Heart left ventricle (tissue), 16 donors: ENCODE results near the gene SLC6A11. TPM values are rescaled to one million over a fixed set of nuclear protein-coding genes. Genes with fewer than 3 reads are reported as not detected.

ENCODE experiments used
- ATAC-seq, 4 donors: fragments of 200-7000 bp; cut with Tn5 transposase; one replicate each; pipeline ENCODE4 v1.9.1; 2020 to 2022; ENCODE audit warnings: moderate library complexity in 4 of 4, mild to moderate bottlenecking in 3 of 4, moderate number of reproducible peaks in 1 of 4
- DNase-seq, 5 donors: peaks; one replicate each; pipeline ENCODE4 v3.0.0-alpha.2; 2020
- H3K27ac ChIP-seq, 12 donors: fragments of 200-600 bp; sonication (generic) in 4 of 12; one replicate each; pipeline versions ENCODE4 v1.5.0 to v1.8.0; 2016 to 2022; ENCODE audit warnings: mild to moderate bottlenecking in 2 of 12
- H3K27me3 ChIP-seq, 9 donors: fragments of 200-600 bp; sonication (generic) in 2 of 9; one replicate each; pipeline versions ENCODE4 v1.5.1 to v1.8.0; 2016 to 2022; ENCODE audit warnings: mild to moderate bottlenecking in 3 of 9
- H3K36me3 ChIP-seq, 9 donors: fragments of 200-600 bp; sonication (generic) in 2 of 9; one replicate each; pipeline versions ENCODE4 v1.5.0 to v1.8.0; 2018 to 2022; ENCODE audit warnings: mild to moderate bottlenecking in 2 of 9
- H3K4me1 ChIP-seq, 12 donors: fragments of 200-600 bp; sonication (generic) in 4 of 12; one replicate each; pipeline versions ENCODE4 v1.5.0 to v1.8.0; 2016 to 2022; ENCODE audit warnings: mild to moderate bottlenecking in 3 of 12
- H3K4me3 ChIP-seq, 12 donors: fragments of 200-600 bp; sonication (generic) in 4 of 12; one replicate each; pipeline versions ENCODE4 v1.5.0 to v1.8.0; 2017 to 2022; ENCODE audit warnings: mild to moderate bottlenecking in 9 of 12, moderate library complexity in 4 of 12
- H3K9me3 ChIP-seq, 12 donors: fragments of 200-600 bp; sonication (generic) in 4 of 12; one replicate each; pipeline versions ENCODE4 v1.5.0 to v1.8.0; 2016 to 2022; ENCODE audit warnings: mild to moderate bottlenecking in 1 of 12
- POLR2A ChIP-seq, 2 donors: fragments of 450-650 bp; IDR thresholded peaks; one replicate each; pipeline ENCODE4 v1.6.1; 2017; ENCODE audit warnings: antibody characterized with exemption in 2 of 2, mild to moderate bottlenecking in 2 of 2, moderate library complexity in 2 of 2
- WGBS, 4 donors: extraction: QIAGEN DNeasy Blood & Tissue Kit in 2 of 4; methylation state at CpG; one replicate each; pipeline versions ENCODE4 v1.1.5 to v1.1.7; 2013 to 2018; 5-methylcytosine and 5-hydroxymethylcytosine counted together
- intact Hi-C, 10 donors: fragments of 100-400 bp; cut with DNase I; formaldehyde crosslinking; loops; one replicate each; pipeline versions ENCODE4 v1.11.1 to v1.14.2; 2022
- long read RNA-seq, 3 donors: library from polyadenylated mRNA; unstranded; transcript quantifications; one replicate each; pipeline ENCODE4 v2.0.0, GENCODE V29; 2020 to 2021
- polyA plus RNA-seq, 2 donors: library from polyadenylated mRNA; stranded (reverse); fragments of 200-250 nt; gene quantifications; one replicate each; pipeline ENCODE4 v1.2.3, GENCODE V29; 2013
- total RNA-seq, 9 donors: library from RNA; depleted of rRNA in 2 of 9; stranded (reverse); fragments of >200 nt in 2 of 9; fragmentation: NEBNext Ultra II Directional in 3 of 9; extraction: Animal tissue kit (Norgen Biotek cat#: 25700) in 3 of 9; gene quantifications; one replicate each; pipeline versions ENCODE4 v1.1.0 to v1.2.4, GENCODE V29; 2016 to 2023
- TF ChIP-seq, protein P1 (sequence below), 12 donors: fragments of 200-600 bp; sonication (generic) in 4 of 12; IDR thresholded peaks; one replicate each; pipeline versions ENCODE4 v1.5.0 to v1.8.0; 2018 to 2022; ENCODE audit warnings: antibody characterized with exemption in 12 of 12, mild to moderate bottlenecking in 5 of 12
- donor health status: ischemic (EF 13 %, LVEDD 7.1; RV severe dilation, severe dysfunction).
- donor health status: healthy with polysubstance abuse.
- donor health status: DM: no; HTN: yes; CAD: no.
- donor health status: DM: no; HTN: no; CAD: no.
- donor health status: ischemic (EF 25% LVEDD 6.9; RV normal size, moderate dysfunction).
- donor health status: ischemic (EF 25% LVEDD 5.7; RV mildly dilated, moderate dysfunction).
- donor health status: healthy.
- donor health status: DM: yes; HTN: yes; CAD: no.
- donor health status: ischemic (EF 35%, LVEDD 5.7; RV mildly dilated, moderate dysfunction).
- donor health status: nonischemic (EF 11% LVEDD 7.7; RV severe dilation, severe dysfunction).
- donor health status: DM: yes; HTN: yes; CAD: no.
- donor health status: PGD.
- donor health status: ischemic (EF 29% LVEDD 5.4; RV normal size, mild dysfunction).
- donor health status: nonischemic (EF 23%, LVEDD 6.1; RV moderate dilation, normal function).

SLC6A11 gene
- total RNA-seq (not detected), polyA plus RNA-seq (not detected)
- long read RNA-seq, donor 1: 0 reads
- long read RNA-seq, donor 2, partial matches to known transcripts: 1 of 1 reads
- long read RNA-seq, donor 2, other reads (novel, unspliced or antisense): 0 of 1 reads
- long read RNA-seq, donor 3: 0 reads

- ATAC-seq: peak in 2 of 4 donors; percentile 43 to 68
- Histone ChIP-seq H3K9me3 (no peaks in the 10 kb centered on the region), H3K27me3 (peaks cover 10 to 47% (median 28%) of the 10 kb centered on the region in 9 donors), H3K4me3 (peak within 1 kb of the TSS in 9 of 12 donors; percentile 2 to 45 (median 27)), H3K4me1 (peaks cover 0 to 11% (median 0%) of the 10 kb centered on the region in 12 donors), H3K27ac (no peak within 1 kb of the TSS), H3K36me3 (no peaks in the 10 kb centered on the region)
- intact Hi-C loops: no loop called here
- no peak for TF ChIP-seq POLR2A (IDR thresholded peaks at IDR 0.05)
- no peak for DNase-seq
- WGBS, 4 donors: 5 to 8% (median 5%) methylated on average over 41 to 96 of the region's 96 CpGs
Observed at GRCh38 chr3:10816019-10816862, at the start of gene SLC6A11. Gene SLC6A11 (plus strand): TSS chr3:10816228. CDS start chr3:10816266, 38 bp downstream.

DNA sequence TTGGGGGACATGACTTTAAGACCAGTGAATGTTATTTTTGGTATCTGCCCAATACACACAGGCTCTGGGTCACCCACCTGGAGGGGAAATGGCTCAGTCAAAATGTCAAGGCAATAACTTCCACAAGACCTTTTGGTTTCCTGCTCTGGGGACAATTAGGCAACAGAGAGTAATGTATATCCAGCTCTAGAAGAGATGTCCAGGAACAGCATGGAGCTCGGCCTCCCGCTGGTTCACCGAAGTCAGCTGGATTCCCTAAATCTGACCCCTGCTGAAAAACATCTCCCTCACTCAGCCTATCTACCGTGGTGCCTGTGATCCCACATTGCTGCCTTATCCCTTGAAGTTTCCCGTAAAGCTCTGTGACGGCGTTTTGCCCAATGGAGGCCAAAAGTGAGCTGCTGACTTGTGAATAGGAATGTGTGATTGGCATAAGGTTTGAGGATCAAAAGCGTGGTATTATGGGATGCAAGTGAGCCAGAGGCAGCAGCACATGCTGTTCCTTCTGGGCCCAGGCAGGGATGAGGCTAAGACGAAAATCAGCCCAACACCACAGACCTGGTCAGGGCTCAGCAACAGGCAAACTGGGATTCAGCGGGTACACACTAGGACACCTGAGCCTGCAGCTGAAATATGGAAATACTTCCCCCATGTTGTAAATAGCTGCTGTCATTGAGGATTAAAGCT lies 47.2 kb upstream of the SLC6A11 start:
- Histone ChIP-seq H3K4me1 (no peaks in the 10 kb centered on the region), H3K27ac (no peak overlapping the region), H3K4me3 (no peak overlapping the region), H3K27me3 (peaks cover 0 to 83% (median 10%) of the 10 kb centered on the region in 9 donors), H3K36me3 (no peaks in the 10 kb centered on the region), H3K9me3 (peaks cover 0 to 8% (median 0%) of the 10 kb centered on the region in 12 donors)
- intact Hi-C loops: loop anchor here in 2 of 10 donors (10.0 kb wide), 2 partner anchors 116 to 566 kb away; no protein-coding TSS in a partner anchor
- WGBS, 4 donors: 57 to 64% (median 63%) methylated on average over 10 of the region's 10 CpGs
- DNase-seq (no peak), ATAC-seq (no peak)
- TF ChIP-seq, protein P1, sequence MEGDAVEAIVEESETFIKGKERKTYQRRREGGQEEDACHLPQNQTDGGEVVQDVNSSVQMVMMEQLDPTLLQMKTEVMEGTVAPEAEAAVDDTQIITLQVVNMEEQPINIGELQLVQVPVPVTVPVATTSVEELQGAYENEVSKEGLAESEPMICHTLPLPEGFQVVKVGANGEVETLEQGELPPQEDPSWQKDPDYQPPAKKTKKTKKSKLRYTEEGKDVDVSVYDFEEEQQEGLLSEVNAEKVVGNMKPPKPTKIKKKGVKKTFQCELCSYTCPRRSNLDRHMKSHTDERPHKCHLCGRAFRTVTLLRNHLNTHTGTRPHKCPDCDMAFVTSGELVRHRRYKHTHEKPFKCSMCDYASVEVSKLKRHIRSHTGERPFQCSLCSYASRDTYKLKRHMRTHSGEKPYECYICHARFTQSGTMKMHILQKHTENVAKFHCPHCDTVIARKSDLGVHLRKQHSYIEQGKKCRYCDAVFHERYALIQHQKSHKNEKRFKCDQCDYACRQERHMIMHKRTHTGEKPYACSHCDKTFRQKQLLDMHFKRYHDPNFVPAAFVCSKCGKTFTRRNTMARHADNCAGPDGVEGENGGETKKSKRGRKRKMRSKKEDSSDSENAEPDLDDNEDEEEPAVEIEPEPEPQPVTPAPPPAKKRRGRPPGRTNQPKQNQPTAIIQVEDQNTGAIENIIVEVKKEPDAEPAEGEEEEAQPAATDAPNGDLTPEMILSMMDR (IDR thresholded peaks at IDR 0.05): no peak
- no peak for TF ChIP-seq POLR2A (IDR thresholded peaks at IDR 0.05)

DNA sequence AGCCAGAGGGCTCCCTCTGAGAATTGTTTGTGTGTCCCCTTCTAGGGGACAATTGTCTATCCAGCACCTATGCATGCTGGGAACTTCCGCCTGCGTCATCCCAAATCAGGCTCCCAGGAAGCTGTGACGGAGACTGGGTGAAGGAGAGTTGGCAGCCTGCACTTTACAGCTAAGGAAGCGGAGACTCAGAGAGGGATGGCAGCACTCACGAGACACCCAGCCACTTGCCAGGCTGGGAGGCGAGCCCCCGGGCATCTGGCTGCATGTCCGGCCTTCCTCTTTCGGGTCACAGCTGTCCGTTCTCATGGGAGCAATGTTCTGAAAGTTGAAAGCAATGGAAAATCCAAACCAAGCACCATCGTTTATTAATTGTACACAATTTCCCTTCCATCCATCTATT lies 45.5 kb upstream of the SLC6A11 start:
- WGBS, 4 donors: 70 to 86% (median 78%) methylated on average over 11 of the region's 11 CpGs
- TF ChIP-seq, protein P1 (IDR thresholded peaks at IDR 0.05): no peak
- no peak for TF ChIP-seq POLR2A (IDR thresholded peaks at IDR 0.05)
- ATAC-seq (no peak), DNase-seq (no peak)
- Histone ChIP-seq H3K36me3 (no peaks in the 10 kb centered on the region), H3K27ac (no peak overlapping the region), H3K4me3 (no peak overlapping the region), H3K4me1 (no peaks in the 10 kb centered on the region), H3K27me3 (peaks cover 0 to 69% (median 5%) of the 10 kb centered on the region in 9 donors), H3K9me3 (peaks cover 0 to 9% (median 0%) of the 10 kb centered on the region in 12 donors)
- intact Hi-C loops: loop anchor here in 1 of 10 donors (5.0 kb wide), 1 partner anchor 112 kb away; no protein-coding TSS in a partner anchor

- Histone ChIP-seq H3K27me3 (peaks cover 0 to 65% (median 5%) of the 10 kb centered on the region in 9 donors), H3K4me1 (no peaks in the 10 kb centered on the region), H3K9me3 (peaks cover 0 to 9% (median 0%) of the 10 kb centered on the region in 12 donors), H3K4me3 (no peak overlapping the region), H3K36me3 (no peaks in the 10 kb centered on the region), H3K27ac (no peak overlapping the region)
- intact Hi-C loops: loop anchor here in 1 of 10 donors (5.0 kb wide), 1 partner anchor 111 kb away; no protein-coding TSS in a partner anchor
- 38 to 50% (median 47%) methylated on average over 3 of the region's 3 CpGs for WGBS, 4 donors
- DNase-seq (no peak), ATAC-seq (no peak)
- TF ChIP-seq, protein P1 (IDR thresholded peaks at IDR 0.05): no peak
- TF ChIP-seq POLR2A (IDR thresholded peaks at IDR 0.05): no peak
Observed at GRCh38 chr3:10770981-10771380, 45.0 kb upstream of the SLC6A11 start.
